ENCODE measurements around the gene IRAK3.

GRCh38 chr12:66247741-66248140 lies 58.7 kb downstream of the IRAK3 start:
- TF ChIP-seq POLR2A (IDR thresholded peaks at IDR 0.05): no peak
- TF ChIP-seq CTCF (IDR thresholded peaks at IDR 0.05): no peak
- no peak for TF ChIP-seq EP300 (IDR thresholded peaks at IDR 0.05)

Measured in gastroesophageal sphincter (tissue), 3 donors.